GM06990 (cell line): ENCODE results near the gene HOXA2.
A peak's percentile ranks its signal among the peaks of the same experiment; 100 is the strongest.

ENCODE experiments used
- DNase-seq: peaks from one replicate; pipeline ENCODE4 v3.0.0-alpha.2; 2011; ENCODE audit not compliant: insufficient read length; ENCODE audit errors: extremely low read depth
- H3K27me3 ChIP-seq: replicated peaks from 2 replicates; pipeline ENCODE4 v1.6.0; 2011; ENCODE audit warnings: low read length; ENCODE audit not compliant: control insufficient read depth, insufficient read depth
- H3K36me3 ChIP-seq: 2 replicates; pipeline ENCODE4 v1.5.1; 2011; ENCODE audit warnings: low read length; ENCODE audit not compliant: control insufficient read depth, insufficient read depth
- H3K4me3 ChIP-seq: replicated peaks from 2 replicates; pipeline ENCODE4 v1.5.1; 2011; ENCODE audit warnings: low read depth, mild to moderate bottlenecking, control low read depth, low read length
- CTCF ChIP-seq: IDR thresholded peaks from 2 replicates; pipeline ENCODE4 v1.5.1; 2011; ENCODE audit warnings: low read length, control low read depth, mild to moderate bottlenecking, inconsistent platforms; ENCODE audit not compliant: insufficient read depth, poor library complexity, severe bottlenecking

Gene HOXA2

GRCh38 chr7:27132214-27132613 lies 29.7 kb upstream of the HOXA2 start:
- no peak for DNase-seq
- H3K36me3 ChIP-seq: no peaks in the 10 kb centered on the region
- H3K4me3 ChIP-seq: no peak overlapping the region
- TF ChIP-seq CTCF: no peak
- no peaks in the 10 kb centered on the region for H3K27me3 ChIP-seq

- no peak for TF ChIP-seq CTCF
- no peak for DNase-seq
- Histone ChIP-seq H3K4me3 (no peak overlapping the region), H3K27me3 (no peaks in the 10 kb centered on the region), H3K36me3 (no peaks in the 10 kb centered on the region)
Measured at GRCh38 chr7:27131390-27131819, 28.9 kb upstream of the HOXA2 start.

GRCh38 chr7:27130540-27131389 lies 28.3 kb upstream of the HOXA2 start, which contains the start of gene HOXA4:
Gene HOXA4 (minus strand): TSS chr7:27130757. CDS start chr7:27130733, 24 bp downstream.
- Histone ChIP-seq H3K36me3 (no peaks in the 10 kb centered on the region), H3K4me3 (peak within 1 kb of the TSS; percentile 44), H3K27me3 (no peaks in the 10 kb centered on the region)
- no peak for TF ChIP-seq CTCF
- DNase-seq: peak; percentile 53

GRCh38 chr7:27129729-27130539 lies 27.5 kb upstream of the HOXA2 start:
- no peak for DNase-seq
- Histone ChIP-seq H3K36me3 (no peaks in the 10 kb centered on the region), H3K27me3 (no peaks in the 10 kb centered on the region), H3K4me3 (no peak overlapping the region)
- no peak for TF ChIP-seq CTCF

GRCh38 chr7:27128776-27129728 lies 26.6 kb upstream of the HOXA2 start:
- Histone ChIP-seq H3K4me3 (no peak overlapping the region), H3K27me3 (no peaks in the 10 kb centered on the region), H3K36me3 (no peaks in the 10 kb centered on the region)
- DNase-seq: no peak
- no peak for TF ChIP-seq CTCF
